SH-SY5Y (cell line): ENCODE measurements around the gene SP6.

ENCODE experiments used
- GATA2 ChIP-seq: IDR thresholded peaks from 2 replicates; pipeline ENCODE4 v1.6.1; 2011; ENCODE audit warnings: mild to moderate bottlenecking, low read depth, low read length
- GATA3 ChIP-seq: IDR thresholded peaks from 2 replicates; pipeline ENCODE4 v1.6.1; 2011; ENCODE audit warnings: low read depth, mild to moderate bottlenecking, low read length, moderate library complexity

SP6 gene

GRCh38 chr17:47808830-47809480, 42.0 kb downstream of the SP6 start:
- TF ChIP-seq GATA3, result no peak
- no peak for TF ChIP-seq GATA2

- TF ChIP-seq GATA3 (no peak), GATA2 (no peak)
These were observed 42.7 kb downstream of the SP6 start for GRCh38 chr17:47808036-47808829.

DNA sequence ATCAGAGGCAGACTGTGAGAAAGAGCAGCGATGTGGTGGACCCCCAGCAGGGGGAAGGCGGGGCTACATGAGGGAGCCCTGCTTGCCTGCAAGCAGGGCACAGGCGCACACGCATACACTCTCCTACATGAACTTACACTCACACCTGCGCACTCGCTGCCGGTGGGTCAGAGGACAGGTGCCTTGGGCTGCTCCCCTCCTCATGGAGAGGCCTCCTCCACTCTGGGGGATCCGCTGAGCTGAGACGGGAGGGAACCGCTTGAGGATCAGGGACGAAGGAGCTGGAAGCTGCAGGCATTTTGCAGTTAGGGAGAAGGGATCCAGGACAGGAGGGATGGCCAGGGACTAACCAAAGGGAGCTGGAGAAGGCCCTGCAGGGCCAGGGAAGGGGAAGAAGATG, 43.5 kb downstream of the SP6 start:
- TF ChIP-seq GATA3 (no peak), GATA2 (no peak)

GRCh38 chr17:47806913-47807255, 44.1 kb downstream of the SP6 start:
- TF ChIP-seq GATA2 (no peak), GATA3 (no peak)

DNA sequence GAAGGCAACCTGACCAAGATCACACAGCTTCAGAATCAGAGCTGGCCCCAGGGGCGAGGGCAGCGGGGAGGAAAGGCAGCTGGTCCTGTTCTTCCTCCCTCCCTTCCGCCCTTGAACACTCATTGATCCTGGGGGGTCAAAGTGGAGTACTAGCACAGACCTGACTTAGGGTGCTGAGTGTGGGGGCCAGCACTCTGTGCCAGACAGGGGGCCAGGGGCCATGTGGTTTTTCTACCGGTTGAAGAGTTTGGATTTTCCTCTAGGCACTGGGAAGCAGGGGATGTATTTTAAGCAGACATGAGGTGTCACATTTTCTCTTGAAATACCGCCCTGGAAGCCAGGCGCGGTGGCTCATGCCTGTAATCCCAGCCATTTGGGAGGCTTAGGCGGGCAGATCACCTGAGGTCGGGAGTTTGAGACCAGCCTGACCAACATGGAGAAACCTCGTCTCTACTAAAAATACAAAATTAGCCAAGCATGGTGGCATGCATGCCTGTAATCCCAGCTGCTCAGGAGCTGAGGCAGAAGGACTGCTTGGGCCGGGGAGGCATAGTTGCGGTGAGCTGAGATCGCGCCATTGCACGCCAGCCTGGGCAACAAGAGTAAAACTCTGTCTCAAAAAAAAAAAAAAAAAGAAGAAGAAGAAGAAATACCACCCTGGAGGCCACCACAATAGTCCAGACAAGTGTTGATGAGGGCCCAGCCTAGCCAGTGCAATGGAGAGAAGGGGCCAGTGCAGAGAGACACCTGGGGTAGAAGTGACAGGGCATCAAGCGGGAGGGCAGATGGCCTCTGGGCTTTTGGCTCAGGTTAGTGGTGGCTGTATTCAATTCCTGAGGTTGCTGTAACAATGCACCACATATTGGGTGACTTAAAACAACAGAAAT, 44.7 kb downstream of the SP6 start:
- TF ChIP-seq GATA2 (no peak), GATA3 (no peak)

GRCh38 chr17:47804461-47804860, 46.5 kb downstream of the SP6 start:
- TF ChIP-seq GATA2 (no peak), GATA3 (no peak)

DNA sequence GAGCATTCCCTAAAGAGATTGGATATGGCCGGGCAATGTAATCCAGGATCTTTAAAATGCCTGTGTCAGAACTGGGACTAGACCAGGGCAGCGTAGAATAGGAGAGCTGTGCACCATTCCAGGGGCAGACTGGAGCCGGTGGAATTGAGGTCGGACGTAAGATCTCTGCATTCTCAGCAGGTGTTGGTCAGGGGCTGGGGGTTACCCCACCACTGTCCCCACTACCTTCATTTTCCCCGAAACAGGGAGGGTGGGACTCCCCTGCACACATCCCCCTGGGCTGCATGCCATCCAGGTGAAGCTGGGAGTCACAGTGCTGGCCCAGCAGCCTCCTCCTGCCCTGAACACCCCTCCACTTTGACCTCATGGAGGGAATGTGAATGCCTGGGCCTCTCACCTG, 47.2 kb downstream of the SP6 start:
- TF ChIP-seq GATA3 (no peak), GATA2 (no peak)

DNA sequence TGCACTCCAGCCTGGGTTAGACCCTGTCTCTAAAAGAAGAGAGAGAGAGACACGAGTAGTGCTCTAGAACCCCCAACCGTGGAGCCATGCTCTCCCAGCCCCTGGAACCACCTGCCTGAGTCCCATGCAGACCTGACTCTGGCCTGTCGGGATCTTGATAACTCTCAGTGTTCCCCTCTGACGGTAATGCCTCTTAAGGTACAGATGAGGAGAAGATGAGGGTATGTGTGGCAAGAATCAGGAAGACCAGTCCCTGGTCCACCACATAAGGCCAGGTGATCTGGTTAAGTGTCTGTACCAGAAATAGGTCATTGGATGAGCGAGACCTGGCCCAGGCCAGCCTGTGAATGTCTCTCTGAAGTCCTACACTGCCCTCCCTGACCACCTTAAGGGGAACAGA, 47.8 kb downstream of the SP6 start:
- TF ChIP-seq GATA3 (no peak), GATA2 (no peak)

DNA sequence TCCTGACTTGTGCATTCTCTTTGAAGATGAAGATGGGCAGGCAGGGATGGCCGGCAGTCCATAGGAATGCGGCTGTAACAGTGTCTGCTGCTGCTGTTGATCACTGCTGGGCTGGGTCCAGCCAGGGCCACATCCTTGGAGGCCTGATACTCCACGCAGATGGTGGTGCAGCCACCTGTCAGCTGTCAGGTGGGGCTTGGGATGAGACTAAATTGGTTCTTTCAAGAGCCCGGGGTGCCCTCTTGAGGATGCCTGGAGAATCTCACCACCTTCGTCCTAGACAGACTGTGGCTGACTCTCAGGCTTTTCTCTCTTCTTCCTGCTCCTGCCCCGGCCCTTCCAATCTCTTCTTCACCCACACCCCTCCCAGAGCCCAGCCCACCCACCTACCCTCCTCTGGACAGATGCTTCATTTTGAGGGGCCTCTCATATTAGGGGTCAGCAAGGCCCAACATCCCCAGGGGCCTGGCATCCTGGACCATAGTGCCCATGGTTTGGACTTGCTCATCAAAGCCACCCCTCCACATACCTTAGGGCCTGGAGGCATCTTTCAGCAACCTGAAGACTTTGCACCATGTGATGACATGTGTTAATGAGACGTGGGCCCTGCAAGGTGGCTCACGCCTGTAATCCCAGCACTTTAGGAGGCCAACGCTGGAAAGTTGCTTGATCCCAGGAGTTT, 48.5 kb downstream of the SP6 start:
- TF ChIP-seq GATA3 (no peak), GATA2 (no peak)

DNA sequence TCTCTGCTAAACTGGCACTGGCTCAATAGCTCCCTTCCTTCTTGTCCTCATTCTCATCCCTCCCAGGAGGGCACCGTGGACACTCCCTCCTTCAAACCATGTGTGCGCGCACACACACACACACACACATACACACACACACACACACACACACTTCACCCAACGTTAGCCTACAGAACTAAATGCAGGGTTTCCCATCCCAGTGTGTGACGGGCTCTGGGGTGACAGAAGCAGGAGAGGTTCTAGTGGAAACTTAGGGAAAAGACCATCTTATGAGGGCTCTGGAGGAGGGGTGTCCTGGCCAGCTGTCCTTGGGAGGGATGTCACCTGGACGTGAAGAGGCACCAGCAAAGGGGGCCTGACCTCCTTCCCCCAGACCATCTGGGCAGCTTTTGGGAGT, 49.1 kb downstream of the SP6 start:
- TF ChIP-seq GATA3, result no peak
- TF ChIP-seq GATA2, result no peak

GRCh38 chr17:47801176-47801765, 49.7 kb downstream of the SP6 start:
- TF ChIP-seq GATA3 (no peak), GATA2 (no peak)

DNA sequence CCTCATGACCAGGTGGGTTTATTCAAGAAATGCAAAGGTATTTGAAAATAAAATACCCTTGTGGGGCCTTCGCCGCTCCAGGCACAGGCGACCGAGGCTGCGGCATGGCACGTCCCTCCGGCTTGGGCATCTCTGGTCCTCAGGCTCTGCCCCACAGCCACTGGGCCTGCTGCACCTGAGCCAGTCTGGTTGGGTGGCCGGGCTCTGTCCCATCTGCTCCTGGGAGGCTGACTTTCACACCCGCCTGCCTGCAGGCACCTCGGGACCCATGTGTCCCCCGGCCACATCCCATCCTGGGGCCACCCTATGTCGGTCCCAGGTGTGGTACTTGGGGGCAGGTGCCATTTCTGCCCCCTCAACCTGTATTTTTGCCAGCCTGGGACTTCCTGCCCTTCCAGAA, 50.3 kb downstream of the SP6 start:
- no peak for TF ChIP-seq GATA2
- TF ChIP-seq GATA3, result no peak

DNA sequence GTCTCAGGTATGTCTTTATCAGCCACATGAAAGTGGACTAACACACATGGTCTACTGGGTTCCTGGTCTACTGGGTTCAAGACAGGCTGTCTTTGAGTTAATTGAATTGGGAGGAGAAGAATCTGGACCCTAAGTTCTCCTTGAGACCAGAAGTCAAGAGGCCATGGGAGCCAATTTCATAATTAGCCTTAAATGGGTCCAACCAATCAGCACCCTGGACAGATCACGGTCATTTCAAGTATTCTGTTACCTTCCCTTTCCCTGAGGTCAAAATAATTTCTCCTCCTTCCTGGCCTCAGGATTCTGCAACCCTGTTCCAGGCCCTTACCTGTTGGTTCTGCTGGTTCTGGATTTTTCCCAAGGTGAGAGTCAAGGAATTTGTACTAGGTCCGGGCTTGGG, 53.2 kb downstream of the SP6 start:
- no peak for TF ChIP-seq GATA3
- TF ChIP-seq GATA2, result no peak
